Small intestine (tissue), 7 donors: ENCODE measurements around the gene STXBP5L. TPM values are rescaled to one million over a fixed set of nuclear protein-coding genes. Genes with fewer than 3 reads are reported as not detected.
"Not testable (repeated sequence)": the region's sequence is repeated elsewhere in the genome, so short reads cannot be mapped to it uniquely, and the experiment has no call there.

ENCODE experiments used
- DNase-seq, 2 donors: peaks; one replicate each; pipeline versions ENCODE4 v3.0.0 to v3.0.0-alpha.2; 2013
- FAIRE-seq: peaks from 2 replicates; lab custom pipeline; 2012; peaks lifted over from hg19 to GRCh38; lab: Jason Lieb, UNC
- H3K27ac ChIP-seq, 3 donors: one replicate each; pipeline ENCODE4 v1.5.1; 2013; ENCODE audit warnings: low read length in 2 of 3, mild to moderate bottlenecking in 2 of 3, control low read depth in 1 of 3, inconsistent platforms in 1 of 3, low read depth in 1 of 3, moderate library complexity in 1 of 3
- H3K27me3 ChIP-seq, 3 donors: one replicate each; pipeline ENCODE4 v1.6.1; 2013; ENCODE audit warnings: low read length in 3 of 3, inconsistent platforms in 1 of 3; ENCODE audit not compliant: control insufficient read depth in 3 of 3, insufficient read depth in 3 of 3
- H3K36me3 ChIP-seq, 3 donors: one replicate each; pipeline ENCODE4 v1.6.1; 2013; ENCODE audit warnings: low read length in 3 of 3, inconsistent platforms in 1 of 3, low read depth in 1 of 3, mild to moderate bottlenecking in 1 of 3, moderate library complexity in 1 of 3; ENCODE audit not compliant: control insufficient read depth in 3 of 3, insufficient read depth in 2 of 3
- H3K4me1 ChIP-seq, 3 donors: one replicate each; pipeline ENCODE4 v1.6.1; 2013; ENCODE audit warnings: low read length in 2 of 3, inconsistent platforms in 1 of 3, low read depth in 1 of 3, mild to moderate bottlenecking in 1 of 3, moderate library complexity in 1 of 3; ENCODE audit not compliant: control insufficient read depth in 3 of 3, insufficient read depth in 2 of 3
- H3K4me3 ChIP-seq, 3 donors: one replicate each; pipeline ENCODE4 v1.5.1; 2013; ENCODE audit warnings: low read length in 3 of 3, control low read depth in 1 of 3, inconsistent platforms in 1 of 3, low read depth in 1 of 3, mild to moderate bottlenecking in 1 of 3, moderate library complexity in 1 of 3
- H3K9me3 ChIP-seq, 2 donors: one replicate each; pipeline ENCODE4 v1.6.1; 2013; ENCODE audit warnings: low read depth in 1 of 2, low read length in 1 of 2; ENCODE audit not compliant: control insufficient read depth in 2 of 2, insufficient read depth in 1 of 2
- WGBS, 3 donors: extraction: QIAGEN DNeasy Blood & Tissue Kit; methylation state at CpG; one replicate each; pipeline ENCODE4 v1.1.7; 2013; 5-methylcytosine and 5-hydroxymethylcytosine counted together
- polyA plus RNA-seq, 4 donors: library from polyadenylated mRNA; stranded (reverse) in 3 of 4; unstranded in 1 of 4; fragments of 200-250 nt in 3 of 4; fragments of 120-200 nt in 1 of 4; gene quantifications; one replicate each; pipeline versions ENCODE4 v1.2.1 to v1.2.3, GENCODE V29; 2013
- donor health status: healthy with polysubstance abuse.
- donor health status: control.
- donor health status: control.
- donor health status: Bipolar disorder and iron deficiency.
- donor health status: healthy.

Gene STXBP5L
- polyA plus RNA-seq, 4 donors, result 0.18 to 0.74 TPM; not detected in 2

DNA sequence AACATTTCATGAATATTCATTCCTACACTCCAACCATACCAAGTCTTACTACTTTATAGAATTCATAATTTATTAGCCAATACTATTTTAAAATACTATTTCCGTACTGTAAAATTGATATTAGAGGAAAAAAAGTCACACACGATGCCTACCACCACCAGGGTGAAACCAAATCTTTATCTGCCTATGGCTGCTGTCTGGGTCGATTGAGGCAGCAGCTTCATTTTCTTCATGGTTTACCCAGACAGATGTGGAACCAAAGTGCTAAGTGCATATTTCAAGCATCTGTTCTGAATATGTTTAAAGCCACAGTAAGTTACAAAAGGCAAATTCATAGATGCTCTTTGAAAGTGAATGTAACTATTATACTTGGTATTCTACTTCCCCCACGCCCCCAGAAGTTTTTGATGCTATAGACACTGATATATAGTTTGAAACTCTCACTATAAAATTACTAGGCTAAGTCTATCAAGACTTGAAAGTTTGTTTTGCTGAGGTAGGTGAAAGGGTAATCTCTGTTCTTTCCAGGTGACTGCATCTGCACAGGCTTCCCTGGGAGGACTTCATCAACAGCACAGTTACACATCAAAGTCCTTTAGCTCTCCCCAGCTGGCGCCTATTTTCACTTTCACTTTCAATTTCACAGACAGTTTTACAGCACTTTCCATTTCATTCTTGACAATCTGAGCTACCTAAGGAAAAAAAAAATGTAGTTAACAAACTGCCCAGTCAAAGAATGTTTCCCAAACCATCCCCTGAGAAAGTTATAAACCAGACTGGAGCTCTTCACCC, 523.9 kb downstream of the STXBP5L start:
- DNase-seq (peak; percentile 84 to 91), FAIRE-seq (peak; percentile 85)
- peaks cover 0 to 2% (median 0%) of the 10 kb centered on the region in 3 donors for H3K4me1 ChIP-seq
- H3K27ac ChIP-seq, result no peak overlapping the region
- no peaks in the 10 kb centered on the region for H3K27me3 ChIP-seq
- no peaks in the 10 kb centered on the region for H3K36me3 ChIP-seq
- no peak overlapping the region for H3K4me3 ChIP-seq
- WGBS, 3 donors, result 46 to 52% (median 51%) methylated on average over 5 of the region's 5 CpGs
- no peaks in the 10 kb centered on the region for H3K9me3 ChIP-seq

- DNase-seq (no peak), FAIRE-seq (no peak)
- Histone ChIP-seq H3K4me3 (no peak overlapping the region), H3K36me3 (peaks cover 0 to 3% (median 0%) of the 10 kb centered on the region in 3 donors), H3K27me3 (no peaks in the 10 kb centered on the region), H3K9me3 (no peaks in the 10 kb centered on the region), H3K27ac (no peak overlapping the region), H3K4me1 (peaks cover 0 to 2% (median 0%) of the 10 kb centered on the region in 3 donors)
- WGBS, 3 donors, result 45 to 77% (median 55%) methylated on average over 2 of the region's 2 CpGs
These were observed 528.1 kb downstream of the STXBP5L start for GRCh38 chr3:121436074-121436473.

GRCh38 chr3:121436641-121437040, 528.6 kb downstream of the STXBP5L start:
- Histone ChIP-seq H3K4me3 (no peak overlapping the region), H3K27ac (no peak overlapping the region), H3K36me3 (peaks cover 0 to 3% (median 0%) of the 10 kb centered on the region in 3 donors), H3K27me3 (no peaks in the 10 kb centered on the region), H3K4me1 (peaks cover 0 to 2% (median 0%) of the 10 kb centered on the region in 3 donors), H3K9me3 (no peaks in the 10 kb centered on the region)
- DNase-seq (no peak), FAIRE-seq (no peak)
- 19 to 73% (median 53%) methylated on average over 3 of the region's 3 CpGs for WGBS, 3 donors

DNA sequence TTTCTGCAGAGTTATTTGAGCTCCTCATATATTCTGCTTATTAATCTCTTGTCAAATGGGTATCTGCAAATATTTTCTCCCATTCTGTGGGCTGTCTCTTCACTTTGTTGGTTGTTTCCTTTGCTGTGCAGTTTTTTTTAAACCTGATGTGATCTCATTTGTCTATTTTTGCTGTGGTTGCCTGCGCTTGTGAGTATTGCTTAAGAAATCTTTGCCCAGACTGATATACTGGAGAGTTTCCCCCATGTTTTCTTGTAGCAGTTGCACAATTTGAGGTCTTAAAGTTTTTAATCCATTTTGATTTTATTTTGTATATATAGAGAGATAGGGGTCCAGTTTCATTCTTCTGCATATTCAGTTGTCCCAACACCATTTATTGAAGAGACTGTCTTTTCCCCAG, 535.5 kb downstream of the STXBP5L start:
- no peak for DNase-seq
- 95 to 100% (median 100%) methylated on average over 1 of the region's 1 CpG for WGBS, 3 donors

DNA sequence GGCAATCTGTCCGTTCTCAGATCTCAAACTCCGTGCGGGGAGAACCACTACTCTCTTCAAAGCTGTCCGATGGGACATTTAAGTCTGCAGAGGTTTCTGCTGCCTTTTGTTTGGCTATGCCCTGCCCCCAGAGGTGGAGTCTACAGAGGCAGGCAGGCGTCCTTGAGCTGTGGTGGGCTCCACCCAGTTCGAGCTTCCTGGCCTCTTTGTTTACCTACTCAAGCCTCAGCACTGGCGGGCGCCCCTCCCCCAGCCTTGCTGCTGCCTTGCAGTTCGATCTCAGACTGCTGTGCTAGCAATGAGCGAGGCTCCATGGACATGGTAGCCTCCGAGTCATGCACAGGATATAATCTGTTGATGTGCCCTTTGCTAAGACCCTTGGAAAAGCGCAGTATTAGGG, 543.7 kb downstream of the STXBP5L start:
- not testable (repeated sequence) for FAIRE-seq, H3K36me3 ChIP-seq, H3K9me3 ChIP-seq, DNase-seq, H3K4me1 ChIP-seq, H3K27ac ChIP-seq, H3K27me3 ChIP-seq, H3K4me3 ChIP-seq
- 87 to 92% (median 90%) methylated on average over 12 of the region's 12 CpGs for WGBS, 3 donors

More for the DNA sequence above, 535.5 kb downstream of the STXBP5L start:
- no peaks in the 10 kb centered on the region for H3K4me1 ChIP-seq
- H3K27ac ChIP-seq, result no peak overlapping the region
- H3K9me3 ChIP-seq, result no peaks in the 10 kb centered on the region
- peaks cover 0 to 3% (median 0%) of the 10 kb centered on the region in 3 donors for H3K36me3 ChIP-seq
- H3K4me3 ChIP-seq, result no peak overlapping the region
- FAIRE-seq, result no peak
- H3K27me3 ChIP-seq, result no peaks in the 10 kb centered on the region

DNA sequence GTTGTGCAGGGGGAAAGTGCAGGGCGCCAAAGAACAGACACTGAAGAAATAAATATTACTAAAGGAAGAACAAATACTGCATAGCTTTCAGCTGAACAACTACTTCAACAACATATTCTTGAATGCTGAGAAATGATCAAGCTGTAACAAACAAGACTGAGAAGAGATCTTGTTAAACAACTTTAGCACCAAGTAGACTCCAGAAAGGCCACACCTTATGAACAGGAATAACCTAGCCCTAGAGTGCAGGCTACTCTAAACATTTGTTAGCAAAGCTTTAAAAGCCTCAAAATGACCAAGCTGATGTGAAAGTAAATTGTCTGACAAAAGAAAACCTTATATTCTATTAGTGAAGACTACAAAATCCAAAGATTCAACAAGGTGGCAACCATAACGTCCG, 554.6 kb downstream of the STXBP5L start:
- no peaks in the 10 kb centered on the region for H3K4me1 ChIP-seq
- H3K27ac ChIP-seq, result no peak overlapping the region
- DNase-seq (no peak), FAIRE-seq (no peak)
- 94 to 96% (median 94%) methylated on average over 3 of the region's 3 CpGs for WGBS, 3 donors
- peaks cover 0 to 7% (median 0%) of the 10 kb centered on the region in 3 donors for H3K36me3 ChIP-seq
- no peaks in the 10 kb centered on the region for H3K27me3 ChIP-seq
- no peak overlapping the region for H3K4me3 ChIP-seq
- no peaks in the 10 kb centered on the region for H3K9me3 ChIP-seq

DNA sequence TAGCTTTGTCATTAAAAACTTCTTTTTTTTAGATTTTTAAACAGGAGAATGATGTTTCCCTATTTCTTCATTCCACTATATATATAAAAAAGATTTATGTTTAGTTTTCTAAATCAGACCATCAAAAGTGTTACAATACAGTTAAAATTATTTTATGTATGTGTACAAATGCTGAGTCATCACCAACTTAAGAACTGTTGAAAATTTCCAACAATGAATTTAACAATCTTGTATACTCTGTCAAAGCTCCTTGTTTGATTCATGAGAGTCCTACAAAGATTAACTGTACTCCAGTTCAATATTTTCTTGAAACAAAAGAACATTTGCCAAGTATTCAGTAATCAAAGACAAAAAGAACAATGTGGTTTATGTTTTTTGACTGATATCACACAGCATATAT, 555.7 kb downstream of the STXBP5L start:
- H3K36me3 ChIP-seq, result peaks cover 0 to 7% (median 0%) of the 10 kb centered on the region in 3 donors
- H3K4me1 ChIP-seq, result no peaks in the 10 kb centered on the region
- no peaks in the 10 kb centered on the region for H3K27me3 ChIP-seq
- no peak overlapping the region for H3K27ac ChIP-seq
- FAIRE-seq (no peak), DNase-seq (no peak)
- no peak overlapping the region for H3K4me3 ChIP-seq
- H3K9me3 ChIP-seq, result no peaks in the 10 kb centered on the region

- Histone ChIP-seq H3K4me3 (no peak overlapping the region), H3K27ac (no peak overlapping the region), H3K36me3 (peaks cover 0 to 7% (median 0%) of the 10 kb centered on the region in 3 donors), H3K27me3 (no peaks in the 10 kb centered on the region), H3K9me3 (no peaks in the 10 kb centered on the region), H3K4me1 (no peaks in the 10 kb centered on the region)
- 61 to 80% (median 74%) methylated on average over 2 of the region's 2 CpGs for WGBS, 3 donors
- no peak for FAIRE-seq
- DNase-seq, result peak in 1 of 2 donors; percentile 16
These were observed 559.1 kb downstream of the STXBP5L start for GRCh38 chr3:121467085-121467484.
